Pancreas (tissue), 10 donors: Measurements from ENCODE around the gene FIGLA. TPM values are rescaled to one million over a fixed set of nuclear protein-coding genes. Genes with fewer than 3 reads are reported as not detected.

Experiments
- ATAC-seq, 4 donors: fragments of 200-7000 bp; cut with Tn5 transposase; one replicate each; pipeline versions ENCODE4 v1.8.0 to v1.9.1; 2020; ENCODE audit warnings: mild to moderate bottlenecking in 4 of 4, moderate library complexity in 4 of 4
- DNase-seq, 6 donors: peaks; one replicate each; pipeline ENCODE4 v3.0.0-alpha.2; 2020
- FAIRE-seq: peaks from 2 replicates; lab custom pipeline; 2012; peaks lifted over from hg19 to GRCh38; lab: Jason Lieb, UNC
- H3K27ac ChIP-seq, 4 donors: fragments of 200-600 bp; sonication (generic); 1 replicate in 3 of 4; 2 replicates in 1 of 4; pipeline versions ENCODE4 v1.5.0 to v1.8.0; 2020
- H3K27me3 ChIP-seq, 4 donors: fragments of 200-600 bp; one replicate each; pipeline ENCODE4 v1.8.0; 2021
- H3K36me3 ChIP-seq, 3 donors: fragments of 200-600 bp; sonication (generic) in 1 of 3; one replicate each; pipeline versions ENCODE4 v1.5.0 to v1.8.0; 2020 to 2021
- H3K4me1 ChIP-seq, 3 donors: fragments of 200-600 bp; one replicate each; pipeline ENCODE4 v1.8.0; 2021
- H3K4me3 ChIP-seq, 4 donors: fragments of 200-600 bp; sonication (generic) in 2 of 4; one replicate each; pipeline versions ENCODE4 v1.5.0 to v1.8.0; 2020 to 2021
- H3K9me3 ChIP-seq, 4 donors: fragments of 200-600 bp; one replicate each; pipeline ENCODE4 v1.8.0; 2021
- CTCF ChIP-seq, 4 donors: fragments of 200-600 bp; sonication (generic) in 3 of 4; IDR thresholded peaks; one replicate each; pipeline versions ENCODE4 v1.5.0 to v1.8.0; 2021; ENCODE audit warnings: antibody characterized with exemption in 4 of 4
- WGBS, 2 donors: extraction: QIAGEN DNeasy Blood & Tissue Kit; methylation state at CpG; one replicate each; pipeline ENCODE4 v1.1.7; 2013; 5-methylcytosine and 5-hydroxymethylcytosine counted together
- intact Hi-C, 3 donors: fragments of 100-400 bp; cut with DNase I; formaldehyde crosslinking; loops; one replicate each; pipeline versions ENCODE4 v1.11.1 to v1.14.2; 2022
- polyA plus RNA-seq, 2 donors: library from polyadenylated mRNA; stranded (reverse); fragments of 200-250 nt; gene quantifications; one replicate each; pipeline ENCODE4 v1.2.3, GENCODE V29; 2013
- total RNA-seq, 6 donors: library from RNA; stranded (reverse); fragmentation: NEBNext Ultra II Directional in 4 of 6; extraction: Animal tissue kit (Norgen Biotek cat#: 25700) in 4 of 6; gene quantifications; one replicate each; pipeline versions ENCODE4 v1.2.1 to v1.2.4, GENCODE V29; 2021 to 2023
- donor health status: healthy with polysubstance abuse.
- donor health status: DM: no; HTN: no; CAD: no; lungs with moderate emphysema.
- donor health status: DM: no; HTN: no; CAD: no.
- donor health status: control.
- donor health status: control.
- donor health status: Bipolar disorder and iron deficiency.
- donor health status: DM: yes; HTN: yes; CAD: no.
- donor health status: DM: no; HTN: no; CAD: no.
- donor health status: DM: no; HTN: no; CAD: no.
- donor health status: DM: yes; HTN: yes; CAD: no.

FIGLA gene
- total and polyA plus RNA-seq, 8 donors, result 0.83 to 1.1 TPM; not detected in 6

GRCh38 chr2:70817284-70817954, 27.0 kb upstream of the FIGLA start:
- Histone ChIP-seq H3K4me3 (no peak overlapping the region), H3K4me1 (no peaks in the 10 kb centered on the region), H3K27ac (no peak overlapping the region), H3K36me3 (no peaks in the 10 kb centered on the region), H3K27me3 (no peaks in the 10 kb centered on the region), H3K9me3 (no peaks in the 10 kb centered on the region)
- TF ChIP-seq CTCF (IDR thresholded peaks at IDR 0.05), result no peak
- no peak for DNase-seq
- intact Hi-C loops, result no loop called here
- no peak for ATAC-seq
- FAIRE-seq, result no peak
- WGBS, 2 donors, result 82 to 91% methylated on average over 3 of the region's 3 CpGs

- Histone ChIP-seq H3K27me3 (no peaks in the 10 kb centered on the region), H3K9me3 (no peaks in the 10 kb centered on the region), H3K27ac (no peak overlapping the region), H3K4me3 (no peak overlapping the region), H3K4me1 (no peaks in the 10 kb centered on the region), H3K36me3 (no peaks in the 10 kb centered on the region)
- intact Hi-C loops, result no loop called here
- FAIRE-seq, result no peak
- no peak for TF ChIP-seq CTCF (IDR thresholded peaks at IDR 0.05)
- WGBS, 2 donors, result 68 to 71% methylated on average over 5 of the region's 5 CpGs
- no peak for DNase-seq
- no peak for ATAC-seq
These were observed 26.3 kb upstream of the FIGLA start for GRCh38 chr2:70816726-70817125.

GRCh38 chr2:70808983-70809958, 18.8 kb upstream of the FIGLA start:
- DNase-seq (no peak), FAIRE-seq (no peak), ATAC-seq (no peak)
- no peak for TF ChIP-seq CTCF (IDR thresholded peaks at IDR 0.05)
- Histone ChIP-seq H3K36me3 (no peaks in the 10 kb centered on the region), H3K27ac (no peak overlapping the region), H3K9me3 (no peaks in the 10 kb centered on the region), H3K4me3 (no peak overlapping the region), H3K4me1 (no peaks in the 10 kb centered on the region), H3K27me3 (no peaks in the 10 kb centered on the region)
- intact Hi-C loops, result no loop called here
- WGBS, 2 donors, result 86 to 91% methylated on average over 12 of the region's 12 CpGs

GRCh38 chr2:70807828-70808118, 17.3 kb upstream of the FIGLA start:
- FAIRE-seq, result no peak
- TF ChIP-seq CTCF (IDR thresholded peaks at IDR 0.05), result no peak
- 86 to 93% methylated on average over 4 of the region's 4 CpGs for WGBS, 2 donors
- H3K4me1 ChIP-seq, result no peaks in the 10 kb centered on the region
- ATAC-seq, result no peak
- no peak overlapping the region for H3K27ac ChIP-seq
- no peak overlapping the region for H3K4me3 ChIP-seq
- H3K36me3 ChIP-seq, result no peaks in the 10 kb centered on the region
- H3K9me3 ChIP-seq, result no peaks in the 10 kb centered on the region
- intact Hi-C loops, result no loop called here
- DNase-seq, result no peak
- no peaks in the 10 kb centered on the region for H3K27me3 ChIP-seq
